HAP-1 (cell line): Measurements from ENCODE around the gene FOXS1.

ENCODE experiments used
- DNase-seq, 2 experiments: peaks; one replicate each; pipeline ENCODE4 v3.0.0-alpha.2; 2016 to 2020; ENCODE audit warnings: low spot score in 2 of 2
- H3K27me3 ChIP-seq: fragments of 250-450 bp; sonication (Bioruptor Pico); 2 replicates; pipeline ENCODE4 v1.5.1; 2020; ENCODE audit warnings: low read depth, mild to moderate bottlenecking, moderate library complexity
- H3K36me3 ChIP-seq: fragments of 250-450 bp; sonication (Bioruptor Pico); replicated peaks from 2 replicates; pipeline ENCODE4 v1.5.1; 2020; ENCODE audit warnings: mild to moderate bottlenecking
- H3K4me1 ChIP-seq: fragments of 250-450 bp; sonication (Bioruptor Pico); 2 replicates; pipeline ENCODE4 v1.5.1; 2020; ENCODE audit warnings: mild to moderate bottlenecking
- H3K4me3 ChIP-seq: fragments of 250-450 bp; sonication (Bioruptor Pico); 2 replicates; pipeline ENCODE4 v1.5.1; 2020; ENCODE audit warnings: mild to moderate bottlenecking, moderate library complexity
- H3K9me3 ChIP-seq: fragments of 250-450 bp; sonication (Bioruptor Pico); 2 replicates; pipeline ENCODE4 v1.5.1; 2020; ENCODE audit warnings: mild to moderate bottlenecking, moderate library complexity
- in situ Hi-C: fragments of 300-500 bp; cut with MboI; formaldehyde crosslinking; loops from 3 replicates; pipeline ENCODE4 v1.14.3; 2020; ENCODE audit warnings: low sequenced_read_pairs, inconsistent platforms, mixed read lengths

The FOXS1 gene

DNA sequence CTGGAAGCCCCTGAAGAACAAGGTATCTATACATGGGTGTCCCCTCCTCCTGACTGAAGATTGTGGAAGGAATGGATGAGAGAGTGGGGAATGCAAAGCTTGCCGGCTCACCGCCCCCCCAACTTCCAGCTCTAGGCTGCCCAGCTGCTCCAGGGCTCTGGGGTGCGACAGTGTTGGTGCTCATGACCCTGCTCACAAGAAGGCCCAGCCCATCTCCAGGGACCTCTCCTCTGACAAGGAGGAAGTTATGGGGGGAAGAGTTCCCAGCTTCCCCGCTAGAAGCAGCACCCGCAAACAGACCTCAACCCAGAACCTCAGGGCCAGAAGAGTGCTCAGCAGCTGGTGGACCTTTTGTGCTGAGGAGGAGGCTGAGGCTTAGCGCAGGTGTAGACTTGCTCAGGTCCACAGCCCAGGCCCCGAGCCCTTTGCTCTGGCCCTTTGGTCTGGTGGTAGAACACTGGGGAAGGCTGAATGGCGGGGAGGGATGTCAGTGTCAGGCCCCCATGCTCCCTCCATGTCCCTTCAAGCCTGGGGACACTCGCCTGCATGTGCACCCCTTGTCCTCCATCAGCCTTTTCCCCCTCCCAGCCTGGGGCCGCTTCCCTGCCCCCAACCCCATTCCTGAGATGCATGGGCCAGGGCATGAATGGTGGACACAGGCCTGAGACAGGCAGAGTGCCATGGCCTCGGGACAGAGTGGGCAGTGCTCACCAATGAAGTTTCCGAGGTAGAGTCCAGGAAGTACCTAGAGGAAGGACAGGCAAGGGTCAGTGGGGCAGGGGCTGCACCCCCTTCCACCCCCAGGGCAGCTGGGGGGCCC lies 23.7 kb upstream of the FOXS1 start:
- Histone ChIP-seq H3K9me3 (no peaks in the 10 kb centered on the region), H3K27me3 (no peaks in the 10 kb centered on the region), H3K4me1 (peaks cover 6% of the 10 kb centered on the region), H3K4me3 (peak overlapping the region; percentile 50), H3K36me3 (no peaks in the 10 kb centered on the region)
- no peak for DNase-seq
- in situ Hi-C loops, result no loop called here

DNA sequence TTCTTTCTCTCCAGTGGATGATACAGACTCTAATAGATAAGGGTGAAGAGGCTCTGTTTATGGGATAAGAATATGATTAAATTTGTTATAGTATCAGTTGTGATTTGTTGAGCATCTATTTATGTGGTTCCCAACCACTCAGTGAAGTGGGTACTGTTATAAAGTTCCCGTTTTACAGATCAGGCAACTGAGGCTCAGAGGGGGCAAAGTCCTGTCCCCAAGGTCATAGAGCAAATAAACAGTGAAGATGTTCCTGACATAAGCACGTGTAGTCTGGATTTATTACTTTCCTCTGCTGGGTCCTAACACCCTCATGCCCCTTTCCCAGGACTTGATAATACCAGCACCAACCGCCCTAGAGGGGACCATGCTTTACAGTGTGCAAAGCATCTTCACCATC lies 20.8 kb upstream of the FOXS1 start:
- H3K9me3 ChIP-seq, result no peaks in the 10 kb centered on the region
- H3K36me3 ChIP-seq, result no peaks in the 10 kb centered on the region
- no peaks in the 10 kb centered on the region for H3K27me3 ChIP-seq
- in situ Hi-C loops, result no loop called here
- no peak for DNase-seq
- H3K4me3 ChIP-seq, result no peak overlapping the region
- H3K4me1 ChIP-seq, result peaks cover 12% of the 10 kb centered on the region

DNA sequence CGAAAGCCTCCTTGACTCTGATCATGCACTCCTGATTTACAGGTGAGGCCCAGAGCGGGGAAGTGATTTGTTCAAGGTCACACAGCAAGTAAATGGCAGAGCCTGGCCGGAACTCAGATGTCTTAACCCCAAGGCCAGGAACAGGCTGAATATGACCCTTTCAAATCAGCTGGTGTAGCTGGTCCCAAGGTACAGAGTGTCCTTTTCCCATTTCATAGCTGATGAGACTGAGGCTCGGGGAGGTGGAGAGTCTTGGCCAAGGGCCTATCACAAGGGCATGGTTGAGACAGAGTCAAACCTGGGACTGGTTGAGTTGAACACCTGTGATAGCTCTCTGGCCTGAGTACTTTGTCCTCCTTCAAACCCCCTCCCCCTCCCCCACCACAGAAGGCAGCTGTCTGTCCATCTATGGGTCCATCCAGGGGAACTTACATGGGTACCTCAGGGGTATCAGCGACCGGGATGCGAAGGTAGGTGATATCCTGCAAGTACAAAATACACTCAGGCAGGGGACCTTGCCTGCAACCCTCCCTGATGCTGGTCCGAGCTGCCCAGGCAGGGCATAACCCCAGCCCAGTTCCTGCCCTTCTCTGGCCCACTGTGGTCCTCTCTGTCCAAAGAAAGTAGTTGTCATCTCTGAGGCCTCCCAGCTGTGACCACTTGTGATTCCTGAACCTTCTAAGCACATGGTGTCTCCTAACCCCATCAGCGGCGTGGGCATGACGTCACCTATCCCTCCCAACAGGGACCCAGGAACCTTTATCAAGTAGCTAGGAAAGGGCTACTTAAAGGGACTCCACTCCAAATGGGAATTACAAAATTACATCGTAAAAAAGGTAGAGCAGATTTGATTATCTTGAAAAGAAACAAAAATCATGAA lies 19.4 kb upstream of the FOXS1 start:
- in situ Hi-C loops, result loop anchor here (5.0 kb wide), 1 partner anchor 88 kb away; the partner anchor contains the start of gene PDRG1
- Histone ChIP-seq H3K4me1 (peaks cover 14% of the 10 kb centered on the region), H3K4me3 (no peak overlapping the region), H3K27me3 (no peaks in the 10 kb centered on the region), H3K36me3 (no peaks in the 10 kb centered on the region), H3K9me3 (no peaks in the 10 kb centered on the region)
- no peak for DNase-seq

DNA sequence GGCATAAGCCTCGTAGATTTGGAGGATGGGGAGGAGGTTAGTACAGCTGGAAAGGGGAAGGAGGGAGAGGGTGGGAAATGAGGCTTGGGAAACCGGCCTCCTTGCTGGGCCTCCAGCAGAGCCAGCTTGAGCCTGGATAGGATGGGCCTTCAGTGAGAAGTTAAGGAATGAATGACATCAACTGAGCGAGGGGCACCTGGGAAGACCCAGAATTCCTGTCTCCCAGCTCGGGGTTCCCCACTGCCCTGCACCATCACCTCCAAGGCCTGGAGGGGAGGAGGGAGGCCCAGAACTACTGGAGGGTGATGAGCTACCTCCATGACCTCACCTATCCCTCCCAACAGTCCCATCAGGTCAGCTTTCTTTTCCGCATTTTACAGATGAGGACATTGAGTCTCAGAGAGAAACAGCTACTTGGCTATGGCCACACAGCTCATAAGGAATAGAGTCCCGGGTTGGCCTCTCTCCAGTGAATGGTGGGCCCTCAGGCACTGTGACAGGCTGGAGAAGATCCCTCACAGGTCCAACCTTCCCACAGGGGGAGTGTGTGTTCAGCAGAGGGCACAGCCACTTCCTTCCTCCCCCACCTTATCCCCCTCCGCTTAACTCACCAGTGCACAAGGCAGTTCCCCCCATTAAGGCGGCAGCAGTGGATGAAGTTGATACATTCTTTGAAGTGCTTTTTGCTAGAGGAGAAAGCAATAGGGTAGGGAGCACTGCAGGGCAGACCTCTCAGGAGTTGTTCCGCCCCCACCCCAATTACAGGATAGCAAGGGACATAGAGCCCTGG lies 18.1 kb upstream of the FOXS1 start:
- peaks cover 10% of the 10 kb centered on the region for H3K4me1 ChIP-seq

DNA sequence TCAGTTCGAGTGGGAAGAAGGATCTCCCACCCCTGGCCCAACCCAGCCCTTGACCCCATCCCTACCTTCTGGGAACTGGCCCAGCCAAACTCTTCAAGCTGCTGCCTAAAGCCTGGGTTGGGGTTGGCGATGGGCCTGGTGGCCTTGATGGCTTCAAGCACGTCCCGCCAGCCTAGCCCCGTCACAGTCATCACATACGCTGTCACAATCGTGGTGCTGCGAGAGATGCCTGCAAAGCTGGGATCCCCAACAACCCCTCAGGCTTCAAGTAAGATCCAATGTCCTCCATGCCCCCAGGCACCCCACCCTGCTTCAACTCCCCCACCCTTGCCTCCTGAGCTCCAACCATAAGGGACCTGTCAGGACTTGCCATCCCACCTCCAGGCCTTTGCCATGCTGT lies 17.1 kb upstream of the FOXS1 start:
- Histone ChIP-seq H3K27me3 (no peaks in the 10 kb centered on the region), H3K9me3 (no peaks in the 10 kb centered on the region), H3K36me3 (no peaks in the 10 kb centered on the region), H3K4me3 (no peak overlapping the region), H3K4me1 (peaks cover 10% of the 10 kb centered on the region)
- peak in 1 of 2 experiments; percentile 6 for DNase-seq
- in situ Hi-C loops, result loop anchor here (5.0 kb wide), 1 partner anchor 90 kb away; the partner anchor contains the start of gene PDRG1

More for the DNA sequence above, 18.1 kb upstream of the FOXS1 start:
- Histone ChIP-seq H3K36me3 (no peaks in the 10 kb centered on the region), H3K4me3 (no peak overlapping the region), H3K9me3 (no peaks in the 10 kb centered on the region), H3K27me3 (no peaks in the 10 kb centered on the region)
- in situ Hi-C loops, result loop anchor here (5.0 kb wide), 1 partner anchor 89 kb away; the partner anchor contains the start of gene PDRG1
- DNase-seq, result no peak

DNA sequence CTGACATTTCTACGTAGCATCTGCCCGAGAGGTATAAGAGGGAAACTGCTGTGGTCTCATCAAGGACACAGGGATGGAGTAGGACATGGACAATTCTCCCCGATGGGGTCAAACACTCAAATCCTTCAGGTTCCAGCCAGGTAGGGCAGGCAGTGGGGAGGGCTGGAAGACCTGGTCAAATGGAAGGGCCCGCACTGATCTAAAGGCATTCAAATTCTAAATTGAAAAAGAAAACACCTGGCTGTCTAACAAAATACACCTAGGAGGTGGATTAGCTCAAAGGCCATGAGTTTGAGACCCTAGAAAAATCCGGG lies 16.7 kb upstream of the FOXS1 start:
- Histone ChIP-seq H3K36me3 (no peaks in the 10 kb centered on the region), H3K9me3 (no peaks in the 10 kb centered on the region), H3K27me3 (no peaks in the 10 kb centered on the region), H3K4me1 (peaks cover 10% of the 10 kb centered on the region), H3K4me3 (peak overlapping the region; percentile 45)
- in situ Hi-C loops, result loop anchor here (5.0 kb wide), 1 partner anchor 90 kb away; the partner anchor contains the start of gene PDRG1
- no peak for DNase-seq

DNA sequence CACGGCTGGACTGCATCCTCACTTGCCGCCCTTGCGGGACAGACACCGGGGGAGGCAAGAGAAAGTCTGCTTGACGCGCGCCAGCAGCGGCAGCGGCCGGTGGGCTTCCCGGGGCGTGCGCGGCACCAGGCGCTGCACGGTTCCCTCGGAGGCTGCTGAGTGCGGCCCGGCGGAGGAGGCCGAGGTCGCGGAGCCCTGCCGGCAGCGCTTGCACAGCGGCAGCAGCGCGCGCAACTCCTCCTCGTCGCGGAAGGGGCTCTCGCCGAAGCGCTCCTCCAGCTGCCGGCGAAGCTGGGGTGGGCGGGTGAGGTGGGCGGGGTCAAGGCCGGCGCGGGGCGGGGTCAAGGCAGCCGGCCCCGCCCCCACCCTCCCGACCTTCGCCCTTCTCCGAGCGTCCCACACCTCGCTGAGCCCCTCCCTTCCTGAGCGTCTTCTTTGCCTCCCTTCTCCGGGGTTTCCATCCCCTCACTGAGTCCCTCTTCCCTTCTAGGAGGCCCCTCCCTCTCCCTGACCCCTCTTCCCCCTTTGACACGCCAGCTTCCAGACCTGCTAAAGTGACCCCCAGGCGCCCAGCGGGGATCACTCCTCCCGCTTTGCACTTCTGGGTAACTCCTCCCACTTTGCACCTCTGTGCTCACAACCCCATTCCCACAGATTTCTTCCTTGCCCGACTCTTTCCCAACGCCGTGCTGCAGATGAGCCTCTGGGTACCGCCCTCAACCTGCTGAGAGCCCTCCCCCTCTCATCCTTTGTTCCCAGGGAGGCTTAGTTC lies 16.2 kb upstream of the FOXS1 start:
- H3K9me3 ChIP-seq, result no peaks in the 10 kb centered on the region
- peak overlapping the region; percentile 45 for H3K4me3 ChIP-seq
- in situ Hi-C loops, result loop anchor here (5.0 kb wide), 1 partner anchor 91 kb away; the partner anchor contains the start of gene PDRG1
- DNase-seq, result peak; percentile 76 to 88
- no peaks in the 10 kb centered on the region for H3K27me3 ChIP-seq
- peaks cover 10% of the 10 kb centered on the region for H3K4me1 ChIP-seq
- H3K36me3 ChIP-seq, result no peaks in the 10 kb centered on the region

DNA sequence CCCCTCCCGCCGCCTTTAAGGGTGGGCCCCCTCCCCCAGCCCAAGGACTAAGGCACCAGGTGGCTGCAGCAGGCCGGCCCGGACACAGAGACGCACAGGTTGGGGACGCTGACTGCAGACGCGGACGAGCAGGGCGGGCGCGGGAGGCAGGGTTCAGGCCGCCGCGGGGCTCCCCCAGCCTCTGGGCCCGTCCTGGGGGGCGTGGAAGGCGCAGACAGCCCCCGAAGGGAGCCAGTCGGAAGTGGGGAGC lies 15.7 kb upstream of the FOXS1 start:
- H3K36me3 ChIP-seq, result no peaks in the 10 kb centered on the region
- H3K9me3 ChIP-seq, result no peaks in the 10 kb centered on the region
- peak overlapping the region; percentile 45 for H3K4me3 ChIP-seq
- no peaks in the 10 kb centered on the region; the same call in 1 of the 2 replicates for H3K27me3 ChIP-seq
- peak in 1 of 2 experiments; percentile 74 for DNase-seq
- H3K4me1 ChIP-seq, result peaks cover 10% of the 10 kb centered on the region
- in situ Hi-C loops, result loop anchor here (5.0 kb wide), 1 partner anchor 91 kb away; the partner anchor contains the start of gene PDRG1

DNA sequence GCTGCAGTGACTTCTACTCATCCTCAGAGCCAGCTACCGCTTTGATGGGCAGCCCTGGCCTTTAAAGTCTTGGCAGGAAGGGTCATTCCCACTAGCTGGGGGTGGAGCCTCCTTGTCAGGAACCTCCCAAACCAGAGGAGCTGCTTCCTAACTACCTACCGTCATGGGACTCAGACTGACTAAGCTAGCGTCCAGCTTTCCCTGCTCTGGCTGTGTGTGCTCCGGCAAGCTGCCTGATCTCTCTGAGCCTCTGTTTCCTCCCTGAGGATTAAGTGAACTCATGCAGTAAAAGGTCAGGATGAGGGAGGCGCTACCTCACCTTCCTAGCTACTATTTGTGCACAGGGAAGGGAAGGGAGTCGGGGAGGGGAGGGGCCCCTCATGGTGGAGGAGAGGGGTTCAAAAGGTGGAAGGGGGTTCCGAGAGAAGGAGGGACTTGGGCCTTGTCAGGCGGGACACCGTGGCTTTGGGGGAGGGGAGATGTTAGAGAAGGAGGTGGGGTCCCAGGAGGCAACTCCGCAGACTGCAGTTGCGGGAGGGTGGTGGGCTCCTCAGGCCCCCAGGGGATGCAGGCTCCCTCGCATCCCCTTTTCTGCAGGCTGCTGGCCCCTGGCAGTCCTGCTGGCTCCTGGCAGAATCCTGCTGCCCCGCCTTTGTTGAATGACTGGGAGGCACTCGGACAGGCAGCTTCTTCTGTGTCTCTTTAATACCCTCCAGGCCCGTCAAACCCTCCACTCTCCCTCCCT lies 15.2 kb upstream of the FOXS1 start:
- Histone ChIP-seq H3K4me3 (peak overlapping the region; percentile 45), H3K4me1 (peaks cover 10% of the 10 kb centered on the region), H3K36me3 (no peaks in the 10 kb centered on the region), H3K9me3 (no peaks in the 10 kb centered on the region), H3K27me3 (peaks cover 4% of the 10 kb centered on the region)
- in situ Hi-C loops, result loop anchor here (5.0 kb wide), 1 partner anchor 92 kb away; the partner anchor contains the start of gene PDRG1
- DNase-seq, result peak in 1 of 2 experiments; percentile 20

DNA sequence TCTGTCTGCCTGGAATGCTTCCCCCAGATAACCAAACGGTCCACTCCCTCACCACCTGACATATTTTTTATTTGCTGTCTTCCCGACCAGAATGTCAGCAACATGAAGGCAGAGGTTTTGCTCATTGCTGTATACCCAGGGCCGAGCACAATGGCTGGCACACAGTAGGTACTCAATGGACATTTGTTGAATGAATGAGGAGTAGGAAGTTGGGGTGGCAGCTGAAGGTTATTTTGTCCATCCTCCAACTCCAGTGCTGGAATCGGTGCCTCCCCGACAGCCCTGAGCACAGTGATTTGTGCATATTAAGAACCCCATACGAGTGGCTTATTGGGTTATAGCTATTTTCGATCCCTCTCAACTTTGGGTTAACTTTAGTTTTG lies 14.6 kb upstream of the FOXS1 start:
- no peaks in the 10 kb centered on the region for H3K9me3 ChIP-seq
- in situ Hi-C loops, result loop anchor here (5.0 kb wide), 1 partner anchor 92 kb away; the partner anchor contains the start of gene PDRG1
- no peak overlapping the region for H3K4me3 ChIP-seq
- no peaks in the 10 kb centered on the region for H3K36me3 ChIP-seq
- H3K4me1 ChIP-seq, result peaks cover 10% of the 10 kb centered on the region
- no peak for DNase-seq
- H3K27me3 ChIP-seq, result peaks cover 8% of the 10 kb centered on the region

DNA sequence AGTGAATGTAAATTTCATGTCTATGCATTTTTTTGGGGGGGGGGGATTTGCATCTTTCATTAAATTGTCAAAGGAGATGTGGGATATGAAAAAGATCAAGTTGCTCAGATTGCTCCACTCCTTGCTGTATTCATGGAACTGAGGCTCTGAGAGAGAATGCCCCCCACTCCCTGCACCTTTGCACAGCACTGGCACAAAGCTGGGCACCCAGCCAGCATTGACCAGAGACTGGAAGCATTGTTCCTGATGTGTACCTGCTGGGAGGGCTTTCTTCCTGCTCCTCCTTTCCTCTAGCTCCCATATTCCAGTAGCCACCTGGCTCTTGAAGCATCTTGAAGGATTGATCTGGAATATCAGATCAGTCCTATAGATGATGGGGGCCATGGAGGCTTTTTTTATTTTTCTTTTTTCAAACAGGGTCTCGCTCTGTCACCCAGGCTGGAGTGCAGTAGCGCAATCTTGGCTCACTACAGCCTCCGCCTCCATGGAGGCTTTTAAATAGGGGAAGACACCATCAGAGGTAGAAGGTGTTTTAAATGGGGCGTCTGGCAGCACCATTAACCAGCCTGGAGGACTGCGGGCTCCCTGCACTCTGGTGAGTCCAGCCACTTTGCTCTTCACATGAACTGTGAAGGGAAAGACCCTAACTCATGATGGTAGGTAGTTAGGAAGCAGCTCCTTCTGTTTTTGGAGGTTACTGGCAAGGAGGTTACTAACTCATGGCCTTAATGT lies 14.0 kb upstream of the FOXS1 start:
- in situ Hi-C loops, result no loop called here
- Histone ChIP-seq H3K9me3 (no peaks in the 10 kb centered on the region), H3K27me3 (peaks cover 8% of the 10 kb centered on the region), H3K4me1 (peaks cover 10% of the 10 kb centered on the region), H3K36me3 (no peaks in the 10 kb centered on the region), H3K4me3 (no peak overlapping the region)
- no peak for DNase-seq

DNA sequence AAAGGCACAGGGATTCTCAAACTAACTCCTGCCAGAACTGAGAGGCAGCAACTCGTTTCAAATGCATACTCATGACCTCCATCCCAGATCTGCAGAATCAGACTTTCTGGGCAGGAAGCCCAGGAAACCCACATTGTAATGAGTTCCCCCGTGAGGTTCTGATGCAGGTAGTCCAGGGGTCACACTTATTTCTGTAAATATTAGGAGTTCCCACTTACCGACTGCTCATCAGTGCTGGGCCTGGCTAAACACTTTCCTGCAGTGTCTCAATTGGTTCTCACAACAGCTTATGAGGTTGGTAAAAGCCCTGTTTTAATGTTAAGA lies 13.3 kb upstream of the FOXS1 start:
- in situ Hi-C loops, result no loop called here
- no peak for DNase-seq

More for the DNA sequence above, 13.3 kb upstream of the FOXS1 start:
- H3K9me3 ChIP-seq, result no peaks in the 10 kb centered on the region
- H3K36me3 ChIP-seq, result no peaks in the 10 kb centered on the region
- H3K27me3 ChIP-seq, result peaks cover 12% of the 10 kb centered on the region
- H3K4me3 ChIP-seq, result no peak overlapping the region
- peaks cover 10% of the 10 kb centered on the region for H3K4me1 ChIP-seq
